OCI-LY1 (cell line): Measurements from ENCODE around the gene FXYD3.

Source experiments
- H2AFZ ChIP-seq: fragments of 200-600 bp; sonication (generic), shearing (Covaris generic); 2 replicates; pipeline ENCODE4 v1.6.0; 2014; ENCODE audit warnings: antibody characterized with exemption, mild to moderate bottlenecking, low read length
- H3F3A ChIP-seq: fragments of 200-600 bp; sonication (generic), shearing (Covaris generic); 2 replicates; pipeline ENCODE4 v1.6.0; 2014; ENCODE audit warnings: mild to moderate bottlenecking, antibody characterized with exemption, low read length, moderate library complexity; ENCODE audit not compliant: insufficient read depth
- H3K27ac ChIP-seq: fragments of 200-600 bp; sonication (generic); 2 replicates; pipeline ENCODE4 v1.5.1; 2014; ENCODE audit warnings: low read length, mixed run types, mild to moderate bottlenecking, low read depth; ENCODE audit not compliant: poor library complexity, severe bottlenecking
- H3K27me3 ChIP-seq: fragments of 200-600 bp; sonication (generic); 2 replicates; pipeline ENCODE4 v1.6.0; 2014; ENCODE audit warnings: antibody characterized with exemption, mild to moderate bottlenecking, low read length, moderate library complexity; ENCODE audit not compliant: insufficient read depth
- H3K36me3 ChIP-seq: fragments of 200-600 bp; sonication (generic); 2 replicates; pipeline ENCODE4 v1.6.1; 2014; ENCODE audit warnings: mild to moderate bottlenecking, antibody characterized with exemption, low read length, moderate library complexity, mixed read lengths; ENCODE audit not compliant: insufficient read depth
- H3K4me1 ChIP-seq: fragments of 200-600 bp; sonication (generic); 2 replicates; pipeline ENCODE4 v1.5.1; 2014; ENCODE audit warnings: mild to moderate bottlenecking, low read length, moderate library complexity; ENCODE audit not compliant: insufficient read depth, severe bottlenecking
- H3K4me2 ChIP-seq: fragments of 200-600 bp; sonication (generic), shearing (Covaris generic); 2 replicates; pipeline ENCODE4 v1.6.1; 2014; ENCODE audit warnings: low read length
- H3K4me3 ChIP-seq: fragments of 200-600 bp; sonication (generic); 2 replicates; pipeline ENCODE4 v1.5.1; 2014; ENCODE audit warnings: low read length, low read depth, mild to moderate bottlenecking, mixed read lengths; ENCODE audit not compliant: poor library complexity, severe bottlenecking
- H3K79me2 ChIP-seq: fragments of 200-600 bp; shearing (Covaris generic); 2 replicates; pipeline ENCODE4 v1.6.1; 2016; ENCODE audit warnings: mixed run types, low read length, mixed read lengths; ENCODE audit not compliant: insufficient read depth
- H3K9ac ChIP-seq: fragments of 200-600 bp; sonication (generic), shearing (Covaris generic); 2 replicates; pipeline ENCODE4 v1.6.1; 2014; ENCODE audit warnings: mild to moderate bottlenecking, low read length, mixed read lengths
- H3K9me2 ChIP-seq: fragments of 200-600 bp; sonication (generic), shearing (Covaris generic); 2 replicates; pipeline ENCODE4 v1.6.1; 2014; ENCODE audit warnings: low read depth, mild to moderate bottlenecking, low read length, mixed read lengths
- H3K9me3 ChIP-seq: fragments of 200-600 bp; shearing (Covaris generic); 2 replicates; pipeline ENCODE4 v1.6.1; 2014; ENCODE audit warnings: low read length, mixed read lengths
- H4K20me1 ChIP-seq: fragments of 200-600 bp; sonication (generic), shearing (Covaris generic); 2 replicates; pipeline ENCODE4 v1.6.0; 2016; ENCODE audit warnings: mild to moderate bottlenecking, low read length; ENCODE audit not compliant: insufficient read depth
- CTCF ChIP-seq: fragments of 200-600 bp; sonication (generic), shearing (Covaris generic); IDR thresholded peaks from 2 replicates; pipeline ENCODE4 v1.5.1; 2017; ENCODE audit warnings: mild to moderate bottlenecking, antibody characterized with exemption, low read length, moderate library complexity, mixed read lengths
- EZH2 ChIP-seq: fragments of 200-600 bp; sonication (generic), shearing (Covaris generic); IDR thresholded peaks from 2 replicates; pipeline ENCODE4 v1.8.0; 2017; ENCODE audit warnings: borderline replicate concordance, mixed run types, mild to moderate bottlenecking, antibody characterized with exemption, low read length, moderate library complexity, mixed read lengths

FXYD3 gene

GRCh38 chr19:35115177-35115951, at the start of gene FXYD3:
FXYD3 (plus strand) TSS chr19:35115823; CDS start chr19:35119377, 3,554 bp downstream.
- no peak within 1 kb of the TSS for H2AFZ ChIP-seq
- H3K36me3 ChIP-seq = no peaks in the 10 kb centered on the region
- H3K9me3 ChIP-seq = no peaks in the 10 kb centered on the region
- H3K9me2 ChIP-seq = no peaks in the 10 kb centered on the region
- no peaks in the 10 kb centered on the region for H3K4me1 ChIP-seq
- H3F3A ChIP-seq = no peaks in the 10 kb centered on the region
- no peak within 1 kb of the TSS for H3K27ac ChIP-seq
- peak within 1 kb of the TSS; percentile 31; the same call in 1 of the 2 replicates for H3K4me2 ChIP-seq
- no peak within 1 kb of the TSS for H3K4me3 ChIP-seq
- no peak within 1 kb of the TSS for H3K9ac ChIP-seq
- H3K79me2 ChIP-seq = no peaks in the 10 kb centered on the region
- TF ChIP-seq EZH2 (no peak), CTCF (no peak)
- H4K20me1 ChIP-seq = no peaks in the 10 kb centered on the region
- no peaks in the 10 kb centered on the region; the same call in 1 of the 2 replicates for H3K27me3 ChIP-seq

- no peaks in the 10 kb centered on the region for H3F3A ChIP-seq
Observed at GRCh38 chr19:35066121-35066520, 49.5 kb upstream of the FXYD3 start.

GRCh38 chr19:35066691-35067563, 48.7 kb upstream of the FXYD3 start:
- no peak overlapping the region for H3K9ac ChIP-seq
- H3F3A ChIP-seq = no peaks in the 10 kb centered on the region
- TF ChIP-seq EZH2 = no peak
- TF ChIP-seq CTCF = peak; percentile 98
- no peaks in the 10 kb centered on the region for H3K79me2 ChIP-seq
- peak overlapping the region; percentile 57 for H3K4me2 ChIP-seq
- no peaks in the 10 kb centered on the region; the same call in 1 of the 2 replicates for H3K36me3 ChIP-seq
- peaks cover 16% of the 10 kb centered on the region for H3K27me3 ChIP-seq
- no peak overlapping the region; the same call in 1 of the 2 replicates for H2AFZ ChIP-seq
- H3K4me3 ChIP-seq = peak overlapping the region; percentile 36
- H3K4me1 ChIP-seq = peaks cover 14% of the 10 kb centered on the region
- H3K9me2 ChIP-seq = no peaks in the 10 kb centered on the region
- H4K20me1 ChIP-seq = no peaks in the 10 kb centered on the region
- no peaks in the 10 kb centered on the region for H3K9me3 ChIP-seq
- no peak overlapping the region for H3K27ac ChIP-seq

More at GRCh38 chr19:35066121-35066520, 49.5 kb upstream of the FXYD3 start:
- no peak overlapping the region for H3K9ac ChIP-seq
- no peaks in the 10 kb centered on the region for H3K79me2 ChIP-seq
- H2AFZ ChIP-seq = no peak overlapping the region
- H3K4me1 ChIP-seq = peaks cover 14% of the 10 kb centered on the region
- peaks cover 16% of the 10 kb centered on the region for H3K27me3 ChIP-seq
- no peak for TF ChIP-seq EZH2
- no peak for TF ChIP-seq CTCF
- no peak overlapping the region for H3K4me2 ChIP-seq
- H3K36me3 ChIP-seq = no peaks in the 10 kb centered on the region; the same call in 1 of the 2 replicates
- no peaks in the 10 kb centered on the region for H3K9me2 ChIP-seq
- no peak overlapping the region for H3K4me3 ChIP-seq
- H4K20me1 ChIP-seq = no peaks in the 10 kb centered on the region
- no peaks in the 10 kb centered on the region for H3K9me3 ChIP-seq
- no peak overlapping the region for H3K27ac ChIP-seq
